GM21526 (cell line): Measurements from ENCODE around the gene PCDH17.

ENCODE experiments used
- ATAC-seq: cut with Tn5 transposase; IDR thresholded peaks from one replicate; pipeline ENCODE4 v1.9.1; 2021; ENCODE audit warnings: moderate library complexity; ENCODE audit not compliant: unreplicated experiment, low FRiP score

Gene PCDH17

GRCh38 chr13:57726981-57727380, 95.4 kb downstream of the PCDH17 start:
- no peak for ATAC-seq

DNA sequence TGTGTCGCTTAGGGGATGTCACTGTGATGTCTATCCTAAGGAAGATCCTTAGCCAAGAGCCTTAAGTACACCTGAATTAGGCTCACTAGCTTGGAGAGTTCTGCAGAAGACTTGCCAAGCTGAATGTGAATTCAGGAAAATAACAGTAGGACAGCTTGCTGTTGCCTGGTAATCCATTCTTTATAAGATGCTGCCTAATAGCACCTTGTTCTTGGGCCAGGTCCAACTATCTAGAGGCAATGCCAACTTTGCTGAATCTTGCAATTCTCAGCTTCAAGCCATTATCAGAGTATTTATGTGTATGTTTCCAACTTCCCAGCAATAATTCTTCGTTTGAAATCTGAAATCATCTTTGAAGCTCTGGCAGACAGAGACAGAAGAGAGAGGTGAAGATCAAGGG, 102.8 kb downstream of the PCDH17 start:
- no peak for ATAC-seq

- ATAC-seq: no peak
Observed at GRCh38 chr13:57739089-57739488, 107.5 kb downstream of the PCDH17 start.

DNA sequence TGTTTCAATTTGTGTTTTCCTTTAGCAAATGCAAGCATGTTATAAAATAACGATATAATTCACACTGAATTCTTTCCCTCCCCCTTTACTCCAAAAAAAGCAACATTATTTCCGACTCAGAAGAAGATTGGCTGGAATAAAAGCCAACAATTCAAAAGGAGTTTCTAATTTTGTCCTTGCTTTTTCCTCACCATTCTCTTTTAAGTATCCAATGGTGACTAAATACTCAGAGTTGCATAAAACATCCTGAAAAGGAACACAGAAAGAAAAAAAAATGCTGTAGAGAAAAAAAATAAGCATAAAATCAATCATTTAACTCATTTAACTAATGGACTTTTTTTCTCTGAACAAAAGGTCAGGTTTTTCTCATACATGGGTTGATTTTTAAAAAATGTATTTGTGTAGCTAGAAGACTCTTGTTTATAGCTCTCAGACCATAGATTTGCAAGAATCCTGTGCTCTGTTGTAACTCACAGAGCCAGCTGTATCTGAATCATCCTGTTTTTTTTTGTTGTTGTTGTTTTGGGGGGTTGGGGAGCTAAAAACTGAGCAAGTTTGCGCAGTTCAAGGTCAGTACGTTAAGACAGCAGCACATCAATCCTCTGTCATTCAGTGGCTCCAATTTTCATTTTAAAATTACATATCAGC, 108.1 kb downstream of the PCDH17 start:
- no peak for ATAC-seq

DNA sequence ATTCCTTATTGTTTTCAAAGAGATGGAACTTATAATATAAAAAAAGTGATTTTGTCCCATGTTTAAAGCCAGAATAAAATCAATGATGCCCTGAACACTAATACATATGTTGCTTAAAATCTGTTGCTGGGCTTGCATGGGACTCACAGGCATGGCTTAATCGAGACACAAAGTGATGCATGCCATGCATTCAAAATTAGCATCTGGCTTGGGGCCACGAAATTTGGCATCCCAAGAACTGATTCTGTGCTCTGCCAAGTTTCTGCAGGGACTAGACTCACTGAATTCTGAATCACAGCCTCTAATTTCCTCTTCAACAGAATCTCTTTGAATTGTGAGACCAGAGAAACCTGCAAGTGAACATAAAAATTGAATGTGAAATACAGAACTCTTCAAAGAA, 109.2 kb downstream of the PCDH17 start:
- ATAC-seq: no peak

- no peak for ATAC-seq
Observed at GRCh38 chr13:57748096-57748495, 116.6 kb downstream of the PCDH17 start.

GRCh38 chr13:57760951-57761350, 129.4 kb downstream of the PCDH17 start:
- no peak for ATAC-seq

DNA sequence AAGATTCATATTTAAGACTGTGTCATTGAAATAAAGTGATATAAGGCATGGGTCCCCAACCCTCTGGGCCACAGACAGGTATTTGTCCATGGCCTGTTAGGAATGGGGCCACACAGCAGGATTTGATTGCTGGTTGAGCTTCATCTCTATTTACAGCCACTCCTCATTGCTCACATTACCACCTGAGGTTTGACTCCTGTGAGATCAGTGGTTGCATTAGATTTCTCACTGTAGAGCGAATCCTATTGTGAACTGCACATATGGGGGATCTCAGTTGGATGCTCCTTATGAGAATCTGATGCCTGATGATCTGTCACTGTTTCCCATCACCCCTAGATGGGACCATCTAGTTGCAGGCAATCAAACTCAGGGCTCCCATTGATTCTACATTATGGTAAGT, 132.1 kb downstream of the PCDH17 start:
- no peak for ATAC-seq
